WI38 (cell line): ENCODE data around the gene CCNI2.

Source experiments
- H3K4me3 ChIP-seq: 2 replicates; pipeline ENCODE4 v1.5.1; 2011; ENCODE audit warnings: low read depth, mild to moderate bottlenecking, control low read depth, low read length
- CTCF ChIP-seq: IDR thresholded peaks from 2 replicates; pipeline ENCODE4 v1.5.1; 2012; ENCODE audit warnings: low read depth, mild to moderate bottlenecking, control low read depth, low read length

CCNI2 gene

GRCh38 chr5:132773114-132773513 is 25.9 kb downstream of the CCNI2 start:
- no peak overlapping the region for H3K4me3 ChIP-seq
- TF ChIP-seq CTCF = no peak

- TF ChIP-seq CTCF = no peak
- H3K4me3 ChIP-seq = no peak overlapping the region
Observed at GRCh38 chr5:132773601-132774355, 26.6 kb downstream of the CCNI2 start.

- no peak for TF ChIP-seq CTCF
- H3K4me3 ChIP-seq = no peak overlapping the region
Observed at GRCh38 chr5:132774406-132774805, 27.2 kb downstream of the CCNI2 start.

- H3K4me3 ChIP-seq = no peak overlapping the region
Observed at GRCh38 chr5:132774896-132775295, 27.7 kb downstream of the CCNI2 start.

GRCh38 chr5:132775476-132775961 is 28.3 kb downstream of the CCNI2 start:
- H3K4me3 ChIP-seq = peak overlapping the region; percentile 81; the same call in 1 of the 2 replicates
- no peak for TF ChIP-seq CTCF

More at GRCh38 chr5:132774896-132775295, 27.7 kb downstream of the CCNI2 start:
- no peak for TF ChIP-seq CTCF

- no peak for TF ChIP-seq CTCF
- peak overlapping the region; percentile 81 for H3K4me3 ChIP-seq
Observed at GRCh38 chr5:132776131-132776937, 29.1 kb downstream of the CCNI2 start.

GRCh38 chr5:132776938-132777208 is 29.6 kb downstream of the CCNI2 start:
- peak overlapping the region; percentile 81 for H3K4me3 ChIP-seq
- TF ChIP-seq CTCF = no peak
